Activated naive CD4-positive, alpha-beta T cell treated with anti-CD3 and anti-CD28 coated beads, Interleukin-2, amount 50 U/mL, for 24 hours (primary cell): ENCODE measurements around the gene GAD1.

ENCODE experiments used
- H3K27ac Mint-ChIP-seq: one replicate; pipeline ENCODE4 v1.8.0; 2021; ENCODE audit warnings: mild to moderate bottlenecking, mixed read lengths
- H3K27me3 Mint-ChIP-seq: one replicate; pipeline ENCODE4 v1.8.0; 2021; ENCODE audit warnings: mixed read lengths
- H3K36me3 Mint-ChIP-seq: one replicate; pipeline ENCODE4 v1.8.0; 2021; ENCODE audit warnings: mixed read lengths
- H3K4me1 Mint-ChIP-seq: one replicate; pipeline ENCODE4 v1.8.0; 2021; ENCODE audit warnings: mixed read lengths
- H3K4me3 Mint-ChIP-seq: one replicate; pipeline ENCODE4 v1.8.0; 2021; ENCODE audit warnings: mild to moderate bottlenecking, mixed read lengths
- H3K9me3 Mint-ChIP-seq: one replicate; pipeline ENCODE4 v1.8.0; 2021; ENCODE audit warnings: mixed read lengths

Gene GAD1

DNA sequence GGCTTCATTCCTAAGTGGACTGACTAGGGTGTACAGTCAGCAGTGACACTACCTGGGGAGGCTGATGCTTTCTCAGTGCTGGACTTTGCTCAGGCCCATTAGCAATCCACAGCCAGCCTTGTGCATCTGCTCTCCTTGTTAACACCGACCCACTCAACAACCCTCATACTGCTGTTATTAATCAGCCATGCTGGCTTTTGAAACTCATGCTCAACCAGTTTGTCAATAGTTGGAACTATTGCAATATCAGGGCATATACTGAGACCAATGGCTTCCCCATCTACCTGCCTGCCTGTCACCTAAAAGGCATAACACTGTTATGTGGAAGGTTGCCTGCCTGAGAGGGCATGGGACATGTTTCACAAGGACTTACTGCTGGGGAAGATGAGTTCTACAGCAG is 39.4 kb downstream of the GAD1 start:
- Mint-ChIP-seq H3K27ac (no peak overlapping the region), H3K27me3 (peaks cover 2% of the 10 kb centered on the region), H3K4me1 (no peaks in the 10 kb centered on the region), H3K36me3 (peaks cover 2% of the 10 kb centered on the region), H3K9me3 (no peaks in the 10 kb centered on the region), H3K4me3 (no peak overlapping the region)

DNA sequence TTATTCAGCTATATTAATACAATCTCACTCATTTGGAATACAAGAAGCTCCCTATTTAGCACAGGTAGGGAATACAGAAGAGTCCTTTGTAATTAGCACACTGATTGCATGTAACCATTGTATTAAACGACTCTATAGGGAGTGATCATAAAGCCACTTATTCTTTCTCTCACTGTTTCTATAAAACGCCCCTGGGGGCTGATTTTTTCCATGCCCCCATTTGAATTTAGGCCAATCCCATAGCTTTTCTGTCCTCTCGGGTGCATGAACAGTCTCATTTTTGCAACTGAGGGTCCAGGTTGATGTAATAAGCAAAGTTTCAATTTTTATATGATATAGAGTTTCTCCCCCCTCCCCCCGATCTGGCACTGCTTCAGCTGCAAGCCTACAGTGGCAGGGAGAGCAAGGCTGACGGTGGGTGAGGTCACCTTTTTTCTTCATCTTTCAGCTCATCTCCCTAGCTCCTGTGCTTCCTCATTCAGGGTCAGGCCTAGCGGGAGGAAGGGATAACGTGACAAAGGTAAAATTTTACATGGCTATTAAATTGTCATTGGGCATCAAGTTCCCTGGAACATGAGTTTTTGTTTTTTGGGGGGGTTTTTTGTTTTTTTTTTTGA is 45.7 kb downstream of the GAD1 start:
- Mint-ChIP-seq H3K27me3 (peaks cover 1% of the 10 kb centered on the region), H3K4me3 (no peak overlapping the region), H3K4me1 (no peaks in the 10 kb centered on the region), H3K27ac (no peak overlapping the region), H3K9me3 (no peaks in the 10 kb centered on the region), H3K36me3 (no peaks in the 10 kb centered on the region)

GRCh38 chr2:170863087-170863486 is 46.4 kb downstream of the GAD1 start:
- H3K27me3 Mint-ChIP-seq, result peaks cover 1% of the 10 kb centered on the region
- H3K4me1 Mint-ChIP-seq, result no peaks in the 10 kb centered on the region
- no peak overlapping the region for H3K4me3 Mint-ChIP-seq
- H3K9me3 Mint-ChIP-seq, result no peaks in the 10 kb centered on the region
- no peaks in the 10 kb centered on the region for H3K36me3 Mint-ChIP-seq
- H3K27ac Mint-ChIP-seq, result no peak overlapping the region

DNA sequence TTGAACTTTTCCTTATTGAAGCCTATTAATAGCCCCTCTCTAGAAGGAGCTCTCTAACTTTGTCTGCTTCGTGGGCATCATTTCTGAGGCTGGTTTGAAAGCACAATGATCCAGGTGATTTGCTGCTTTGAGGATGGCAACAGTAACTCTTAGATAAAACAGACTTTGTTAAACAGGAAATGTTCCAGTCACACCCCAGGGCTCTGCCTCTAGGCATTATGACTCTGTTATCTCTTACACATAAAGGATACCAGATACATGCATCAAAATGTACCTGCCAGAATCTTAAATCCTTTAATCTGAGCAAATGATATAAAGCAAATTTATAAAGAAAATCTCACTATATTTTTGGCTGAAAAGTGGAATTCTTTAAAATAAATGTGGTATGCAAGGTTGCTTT is 52.3 kb downstream of the GAD1 start:
- no peak overlapping the region for H3K27ac Mint-ChIP-seq
- H3K9me3 Mint-ChIP-seq, result no peaks in the 10 kb centered on the region
- H3K4me3 Mint-ChIP-seq, result no peak overlapping the region
- H3K36me3 Mint-ChIP-seq, result no peaks in the 10 kb centered on the region
- peaks cover 5% of the 10 kb centered on the region for H3K27me3 Mint-ChIP-seq
- peaks cover 16% of the 10 kb centered on the region for H3K4me1 Mint-ChIP-seq

DNA sequence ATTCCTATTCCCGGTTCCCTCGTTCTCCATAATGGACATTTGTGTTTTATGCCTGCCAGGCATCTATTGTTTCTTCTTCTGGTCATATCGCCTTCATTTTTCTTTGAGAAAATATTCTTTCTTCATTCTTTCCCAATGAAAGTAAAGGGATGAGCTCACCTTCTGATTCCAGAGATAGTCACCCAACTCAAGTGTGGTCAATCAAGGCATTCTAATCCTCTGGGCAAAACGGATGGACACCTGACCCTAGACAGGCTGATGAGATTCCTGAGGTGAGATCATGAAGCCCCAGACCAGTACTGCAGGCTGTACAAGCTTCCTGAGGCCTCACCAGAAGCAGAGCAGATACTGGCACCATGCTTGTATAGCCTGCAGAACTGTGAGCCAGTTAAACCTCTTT is 52.8 kb downstream of the GAD1 start:
- H3K4me1 Mint-ChIP-seq, result peaks cover 16% of the 10 kb centered on the region
- H3K9me3 Mint-ChIP-seq, result no peaks in the 10 kb centered on the region
- H3K27ac Mint-ChIP-seq, result no peak overlapping the region
- no peaks in the 10 kb centered on the region for H3K36me3 Mint-ChIP-seq
- H3K4me3 Mint-ChIP-seq, result no peak overlapping the region
- H3K27me3 Mint-ChIP-seq, result peaks cover 5% of the 10 kb centered on the region

GRCh38 chr2:170873035-170873692 is 56.5 kb downstream of the GAD1 start:
- H3K4me3 Mint-ChIP-seq, result peak overlapping the region; percentile 79
- no peak overlapping the region for H3K27ac Mint-ChIP-seq
- H3K27me3 Mint-ChIP-seq, result peaks cover 5% of the 10 kb centered on the region
- H3K9me3 Mint-ChIP-seq, result no peaks in the 10 kb centered on the region
- H3K36me3 Mint-ChIP-seq, result no peaks in the 10 kb centered on the region
- peaks cover 18% of the 10 kb centered on the region for H3K4me1 Mint-ChIP-seq

- H3K4me1 Mint-ChIP-seq, result peaks cover 16% of the 10 kb centered on the region
- H3K27ac Mint-ChIP-seq, result no peak overlapping the region
- peaks cover 2% of the 10 kb centered on the region for H3K27me3 Mint-ChIP-seq
- H3K4me3 Mint-ChIP-seq, result peak overlapping the region; percentile 48
- no peaks in the 10 kb centered on the region for H3K9me3 Mint-ChIP-seq
- H3K36me3 Mint-ChIP-seq, result no peaks in the 10 kb centered on the region
These were observed 61.4 kb downstream of the GAD1 start for GRCh38 chr2:170878066-170878465.

DNA sequence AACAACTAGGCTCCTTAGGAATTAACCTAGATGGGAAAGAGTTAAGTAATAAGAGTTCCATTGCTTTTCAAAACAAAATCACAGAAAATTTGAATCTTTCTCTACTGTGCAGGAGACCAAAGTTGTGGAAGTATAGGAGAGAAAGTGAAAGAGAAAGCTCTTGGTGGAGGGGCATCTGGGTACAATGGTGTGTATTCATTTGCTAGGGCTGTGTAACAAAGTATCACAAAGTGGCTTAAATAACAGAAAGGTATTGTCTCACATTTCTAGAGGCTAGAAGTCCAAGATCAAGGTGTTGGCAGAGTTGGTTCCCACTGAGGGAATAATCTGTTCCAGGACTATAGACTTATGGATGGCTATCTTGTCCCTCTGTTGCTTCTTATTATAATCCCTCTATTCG is 61.8 kb downstream of the GAD1 start:
- H3K9me3 Mint-ChIP-seq, result no peaks in the 10 kb centered on the region
- H3K4me3 Mint-ChIP-seq, result peak overlapping the region; percentile 48
- peaks cover 2% of the 10 kb centered on the region for H3K27me3 Mint-ChIP-seq
- H3K4me1 Mint-ChIP-seq, result peaks cover 11% of the 10 kb centered on the region
- H3K27ac Mint-ChIP-seq, result no peak overlapping the region
- H3K36me3 Mint-ChIP-seq, result no peaks in the 10 kb centered on the region

DNA sequence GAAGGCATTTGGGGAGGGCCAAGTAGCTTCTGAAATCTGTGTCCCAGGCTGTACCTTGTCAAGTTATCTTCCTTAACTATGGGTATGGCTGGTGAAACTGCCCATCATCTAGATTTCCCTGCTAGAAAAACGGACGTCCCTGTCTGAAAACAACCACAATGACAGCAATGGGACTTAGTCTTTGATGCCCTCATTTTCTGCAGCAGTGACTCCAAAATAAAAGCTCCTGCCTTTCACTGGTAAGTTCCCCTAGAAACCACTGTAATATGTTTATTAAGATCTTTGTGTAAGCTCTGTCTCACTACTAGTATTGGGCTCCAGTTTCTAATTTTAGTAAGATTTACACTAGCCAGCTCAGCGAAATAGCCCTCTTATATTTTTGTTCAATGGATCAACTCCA is 65.2 kb downstream of the GAD1 start:
- no peaks in the 10 kb centered on the region for H3K9me3 Mint-ChIP-seq
- H3K36me3 Mint-ChIP-seq, result no peaks in the 10 kb centered on the region
- H3K27me3 Mint-ChIP-seq, result peaks cover 9% of the 10 kb centered on the region
- peaks cover 9% of the 10 kb centered on the region for H3K4me1 Mint-ChIP-seq
- no peak overlapping the region for H3K27ac Mint-ChIP-seq
- H3K4me3 Mint-ChIP-seq, result no peak overlapping the region

DNA sequence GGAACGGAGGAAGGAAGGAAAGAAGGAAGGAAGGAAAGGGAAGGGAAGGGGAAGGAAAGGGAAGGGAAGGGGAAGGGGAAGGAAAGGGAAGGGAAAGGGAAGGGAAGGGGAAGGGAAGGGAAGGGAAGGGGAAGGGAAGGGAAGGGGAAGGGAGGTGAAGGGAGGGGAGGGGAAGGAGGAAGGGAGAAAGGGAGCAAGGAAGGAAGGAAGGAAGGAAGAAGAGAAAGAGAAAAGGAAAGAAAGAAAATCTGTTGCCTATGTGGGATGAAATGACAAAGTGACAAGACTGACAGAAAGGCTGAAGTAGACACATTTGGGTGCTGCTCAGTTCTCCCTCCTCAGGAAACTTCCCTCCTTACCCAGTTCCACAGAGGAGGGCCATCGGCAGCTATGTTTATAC is 66.1 kb downstream of the GAD1 start:
- Mint-ChIP-seq H3K27me3 (peaks cover 9% of the 10 kb centered on the region), H3K27ac (peak overlapping the region; percentile 8), H3K9me3 (no peaks in the 10 kb centered on the region), H3K4me1 (peaks cover 9% of the 10 kb centered on the region), H3K4me3 (no peak overlapping the region), H3K36me3 (no peaks in the 10 kb centered on the region)

GRCh38 chr2:170883683-170884082 is 67.0 kb downstream of the GAD1 start:
- Mint-ChIP-seq H3K36me3 (no peaks in the 10 kb centered on the region), H3K4me3 (no peak overlapping the region), H3K27ac (no peak overlapping the region), H3K27me3 (peaks cover 9% of the 10 kb centered on the region), H3K4me1 (peaks cover under 1% of the 10 kb centered on the region), H3K9me3 (no peaks in the 10 kb centered on the region)

DNA sequence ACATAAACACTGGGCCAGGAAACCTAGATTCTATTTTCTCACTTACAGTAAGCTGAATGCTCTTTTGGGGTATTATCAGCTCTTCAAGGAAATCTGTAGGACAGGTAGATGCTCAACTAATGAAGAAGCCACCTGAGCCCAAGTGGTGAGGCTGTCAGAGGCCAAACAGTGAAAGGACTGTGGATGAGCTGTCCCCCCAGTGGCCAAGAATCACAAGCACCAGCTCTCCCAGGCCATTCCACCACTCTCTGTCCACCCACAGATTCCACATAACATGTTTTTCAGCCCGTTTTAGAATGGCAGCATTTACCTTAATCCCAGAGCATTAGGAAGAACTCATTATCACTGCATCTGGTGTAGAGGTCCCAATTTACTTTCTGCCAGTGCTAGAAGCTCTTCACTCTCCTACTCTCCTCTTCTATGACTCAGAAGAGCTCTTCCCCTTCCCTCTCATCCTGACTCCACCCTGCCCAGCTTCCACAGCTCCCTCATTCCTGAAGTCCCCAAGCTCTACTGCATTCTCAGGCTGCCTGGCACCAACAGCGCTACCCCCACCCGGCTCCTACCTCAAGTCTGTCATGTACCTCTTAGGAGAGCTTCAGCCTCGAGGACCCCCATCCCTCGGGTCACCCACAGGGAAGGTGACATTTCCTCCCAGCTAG is 68.6 kb downstream of the GAD1 start:
- Mint-ChIP-seq H3K27me3 (peaks cover 9% of the 10 kb centered on the region), H3K4me1 (no peaks in the 10 kb centered on the region), H3K36me3 (no peaks in the 10 kb centered on the region), H3K4me3 (no peak overlapping the region), H3K27ac (no peak overlapping the region), H3K9me3 (no peaks in the 10 kb centered on the region)

GRCh38 chr2:170886386-170886785 is 69.7 kb downstream of the GAD1 start:
- H3K4me3 Mint-ChIP-seq, result no peak overlapping the region
- H3K36me3 Mint-ChIP-seq, result no peaks in the 10 kb centered on the region
- no peaks in the 10 kb centered on the region for H3K9me3 Mint-ChIP-seq
- H3K27ac Mint-ChIP-seq, result no peak overlapping the region
- peaks cover 9% of the 10 kb centered on the region for H3K27me3 Mint-ChIP-seq
- H3K4me1 Mint-ChIP-seq, result no peaks in the 10 kb centered on the region

DNA sequence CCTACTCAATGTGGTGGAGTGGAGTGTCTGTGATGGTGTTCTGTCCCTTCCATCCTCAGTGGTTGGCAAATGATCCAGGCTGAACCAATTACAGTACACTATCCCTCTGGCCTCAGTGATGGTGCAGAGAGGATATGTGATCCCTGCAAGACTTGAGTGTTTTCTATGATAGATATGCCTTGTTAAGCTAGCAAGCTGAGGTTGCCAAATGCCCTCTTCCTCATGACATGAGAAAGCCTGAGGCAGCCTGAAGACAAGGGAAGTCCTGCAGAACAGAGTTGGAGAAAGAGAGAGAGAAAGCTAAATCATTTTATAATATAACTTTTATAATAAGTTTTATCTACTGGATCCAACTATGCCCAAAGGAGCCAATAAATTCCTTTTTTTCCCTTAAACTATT is 70.8 kb downstream of the GAD1 start:
- H3K27me3 Mint-ChIP-seq, result peaks cover 9% of the 10 kb centered on the region
- H3K27ac Mint-ChIP-seq, result no peak overlapping the region
- H3K36me3 Mint-ChIP-seq, result no peaks in the 10 kb centered on the region
- no peak overlapping the region for H3K4me3 Mint-ChIP-seq
- no peaks in the 10 kb centered on the region for H3K4me1 Mint-ChIP-seq
- no peaks in the 10 kb centered on the region for H3K9me3 Mint-ChIP-seq

GRCh38 chr2:170887896-170888295 is 71.2 kb downstream of the GAD1 start:
- Mint-ChIP-seq H3K27me3 (peaks cover 9% of the 10 kb centered on the region), H3K36me3 (no peaks in the 10 kb centered on the region), H3K4me3 (no peak overlapping the region), H3K27ac (no peak overlapping the region), H3K4me1 (no peaks in the 10 kb centered on the region), H3K9me3 (no peaks in the 10 kb centered on the region)

- no peaks in the 10 kb centered on the region for H3K4me1 Mint-ChIP-seq
- no peaks in the 10 kb centered on the region for H3K9me3 Mint-ChIP-seq
- H3K4me3 Mint-ChIP-seq, result no peak overlapping the region
- no peak overlapping the region for H3K27ac Mint-ChIP-seq
- peaks cover 2% of the 10 kb centered on the region for H3K27me3 Mint-ChIP-seq
- H3K36me3 Mint-ChIP-seq, result no peaks in the 10 kb centered on the region
These were observed 75.2 kb downstream of the GAD1 start for GRCh38 chr2:170891893-170892292.
